Hepatocyte (in vitro differentiated cells): ENCODE data around the gene NAP1L4.

ENCODE experiments used
- EZH2 ChIP-seq: fragments of 200-600 bp; sonication (generic); IDR thresholded peaks from 2 replicates; pipeline ENCODE4 v1.6.1; 2016; ENCODE audit warnings: antibody characterized with exemption, mild to moderate bottlenecking, borderline replicate concordance
- EZH2phosphoT487 ChIP-seq: fragments of 200-600 bp; sonication (generic); IDR thresholded peaks from one replicate; pipeline ENCODE4 v1.6.1; 2018; ENCODE audit warnings: antibody characterized with exemption, mild to moderate bottlenecking, low read depth, moderate library complexity; ENCODE audit not compliant: unreplicated experiment, severe bottlenecking
- TF ChIP-seq, protein P1 (sequence below): fragments of 200-600 bp; sonication (generic); IDR thresholded peaks from 2 replicates; pipeline ENCODE4 v1.5.1; 2016; ENCODE audit warnings: antibody characterized with exemption, mild to moderate bottlenecking; ENCODE audit not compliant: poor library complexity

GRCh38 chr11:2954263-2954662 lies 37.9 kb downstream of the NAP1L4 start:
- TF ChIP-seq, protein P1, sequence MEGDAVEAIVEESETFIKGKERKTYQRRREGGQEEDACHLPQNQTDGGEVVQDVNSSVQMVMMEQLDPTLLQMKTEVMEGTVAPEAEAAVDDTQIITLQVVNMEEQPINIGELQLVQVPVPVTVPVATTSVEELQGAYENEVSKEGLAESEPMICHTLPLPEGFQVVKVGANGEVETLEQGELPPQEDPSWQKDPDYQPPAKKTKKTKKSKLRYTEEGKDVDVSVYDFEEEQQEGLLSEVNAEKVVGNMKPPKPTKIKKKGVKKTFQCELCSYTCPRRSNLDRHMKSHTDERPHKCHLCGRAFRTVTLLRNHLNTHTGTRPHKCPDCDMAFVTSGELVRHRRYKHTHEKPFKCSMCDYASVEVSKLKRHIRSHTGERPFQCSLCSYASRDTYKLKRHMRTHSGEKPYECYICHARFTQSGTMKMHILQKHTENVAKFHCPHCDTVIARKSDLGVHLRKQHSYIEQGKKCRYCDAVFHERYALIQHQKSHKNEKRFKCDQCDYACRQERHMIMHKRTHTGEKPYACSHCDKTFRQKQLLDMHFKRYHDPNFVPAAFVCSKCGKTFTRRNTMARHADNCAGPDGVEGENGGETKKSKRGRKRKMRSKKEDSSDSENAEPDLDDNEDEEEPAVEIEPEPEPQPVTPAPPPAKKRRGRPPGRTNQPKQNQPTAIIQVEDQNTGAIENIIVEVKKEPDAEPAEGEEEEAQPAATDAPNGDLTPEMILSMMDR: no peak
- no peak for TF ChIP-seq EZH2
- no peak for TF ChIP-seq EZH2phosphoT487
